DOHH2 (cell line): ENCODE data around the gene SDE2.
"Not testable (repeated sequence)": the region's sequence is repeated elsewhere in the genome, so short reads cannot be mapped to it uniquely, and the experiment has no call there.

Experiments used
- H3F3A ChIP-seq: fragments of 200-600 bp; sonication (generic), shearing (Covaris generic); 2 replicates; pipeline ENCODE4 v1.6.0; 2016; ENCODE audit warnings: antibody characterized with exemption, mild to moderate bottlenecking; ENCODE audit not compliant: control insufficient read depth, insufficient read depth
- H3K27ac ChIP-seq: fragments of 200-600 bp; sonication (generic); 2 replicates; pipeline ENCODE4 v1.5.1; 2014; ENCODE audit warnings: low read depth, mild to moderate bottlenecking, low read length, moderate library complexity
- H3K27me3 ChIP-seq: fragments of 200-600 bp; sonication (generic); 2 replicates; pipeline ENCODE4 v1.6.1; 2014; ENCODE audit warnings: mild to moderate bottlenecking, low read length, mixed read lengths; ENCODE audit not compliant: control insufficient read depth
- H3K36me3 ChIP-seq: fragments of 200-600 bp; sonication (generic); 2 replicates; pipeline ENCODE4 v1.6.1; 2014; ENCODE audit warnings: mild to moderate bottlenecking, low read length, moderate library complexity, mixed read lengths; ENCODE audit not compliant: control insufficient read depth
- H3K4me1 ChIP-seq: fragments of 200-600 bp; sonication (generic); 2 replicates; pipeline ENCODE4 v1.6.1; 2014; ENCODE audit warnings: mild to moderate bottlenecking, low read length, mixed read lengths; ENCODE audit not compliant: control insufficient read depth
- H3K4me2 ChIP-seq: fragments of 200-600 bp; sonication (generic); 2 replicates; pipeline ENCODE4 v1.6.0; 2014; ENCODE audit warnings: mild to moderate bottlenecking, low read length, moderate library complexity
- H3K4me3 ChIP-seq: fragments of 200-600 bp; sonication (generic); 2 replicates; pipeline ENCODE4 v1.5.1; 2014; ENCODE audit warnings: mild to moderate bottlenecking, low read length, mixed read lengths
- H3K79me2 ChIP-seq: fragments of 200-600 bp; sonication (generic); 2 replicates; pipeline ENCODE4 v1.6.1; 2014; ENCODE audit warnings: mild to moderate bottlenecking, low read length, mixed read lengths; ENCODE audit not compliant: control insufficient read depth
- H3K9me2 ChIP-seq: fragments of 200-600 bp; sonication (generic); replicated peaks from 2 replicates; pipeline ENCODE4 v1.6.1; 2014; ENCODE audit warnings: mild to moderate bottlenecking, low read length, mixed read lengths; ENCODE audit not compliant: control insufficient read depth
- H3K9me3 ChIP-seq: fragments of 200-600 bp; sonication (generic); 2 replicates; pipeline ENCODE4 v1.6.1; 2014; ENCODE audit warnings: antibody characterized with exemption, low read length, mixed read lengths; ENCODE audit not compliant: control insufficient read depth, insufficient read depth
- H4K20me1 ChIP-seq: fragments of 200-600 bp; sonication (generic); 2 replicates; pipeline ENCODE4 v1.6.0; 2014; ENCODE audit warnings: low read depth, mild to moderate bottlenecking, antibody characterized with exemption, low read length, moderate library complexity; ENCODE audit not compliant: control insufficient read depth, insufficient read depth
- CTCF ChIP-seq: fragments of 200-600 bp; sonication (generic); IDR thresholded peaks from one replicate; pipeline ENCODE4 v1.5.1; 2014; ENCODE audit warnings: antibody characterized with exemption, mild to moderate bottlenecking, low read depth, low read length; ENCODE audit not compliant: poor library complexity, severe bottlenecking
- EZH2phosphoT487 ChIP-seq: fragments of 200-600 bp; sonication (generic); IDR thresholded peaks from 2 replicates; pipeline ENCODE4 v1.6.1; 2017; ENCODE audit warnings: borderline replicate concordance, mild to moderate bottlenecking, antibody characterized with exemption, low read length, moderate library complexity, mixed read lengths

SDE2 gene

GRCh38 chr1:225941187-225941941 lies 57.8 kb downstream of the SDE2 start, which contains the start of gene LEFTY2:
TSS of gene LEFTY2 (minus strand) at chr1:225941220. CDS start at chr1:225941140, 80 bp downstream.
- Histone ChIP-seq H3K27ac (no peak within 1 kb of the TSS), H3K4me1 (peaks cover 34% of the 10 kb centered on the region), H3K9me2 (no peaks in the 10 kb centered on the region), H3K27me3 (peaks cover 2% of the 10 kb centered on the region; the same call in 1 of the 2 replicates), H3K4me3 (no peak within 1 kb of the TSS), H3K4me2 (no peak within 1 kb of the TSS), H3F3A (no peaks in the 10 kb centered on the region), H3K36me3 (peaks cover 8% of the 10 kb centered on the region; the same call in 1 of the 2 replicates), H4K20me1 (no peaks in the 10 kb centered on the region), H3K79me2 (no peaks in the 10 kb centered on the region), H3K9me3 (no peaks in the 10 kb centered on the region)
- TF ChIP-seq CTCF (no peak), EZH2phosphoT487 (no peak)

- Histone ChIP-seq H3K36me3 (peaks cover 8% of the 10 kb centered on the region; the same call in 1 of the 2 replicates), H3K9me3 (no peaks in the 10 kb centered on the region), H3K4me2 (no peak overlapping the region), H3K4me1 (peaks cover 36% of the 10 kb centered on the region), H4K20me1 (no peaks in the 10 kb centered on the region), H3K27ac (no peak overlapping the region), H3K9me2 (no peaks in the 10 kb centered on the region), H3F3A (no peaks in the 10 kb centered on the region), H3K27me3 (no peaks in the 10 kb centered on the region; the same call in 1 of the 2 replicates), H3K4me3 (no peak overlapping the region), H3K79me2 (no peaks in the 10 kb centered on the region)
- TF ChIP-seq CTCF: no peak
These were observed 58.6 kb downstream of the SDE2 start for GRCh38 chr1:225940385-225941151.

DNA sequence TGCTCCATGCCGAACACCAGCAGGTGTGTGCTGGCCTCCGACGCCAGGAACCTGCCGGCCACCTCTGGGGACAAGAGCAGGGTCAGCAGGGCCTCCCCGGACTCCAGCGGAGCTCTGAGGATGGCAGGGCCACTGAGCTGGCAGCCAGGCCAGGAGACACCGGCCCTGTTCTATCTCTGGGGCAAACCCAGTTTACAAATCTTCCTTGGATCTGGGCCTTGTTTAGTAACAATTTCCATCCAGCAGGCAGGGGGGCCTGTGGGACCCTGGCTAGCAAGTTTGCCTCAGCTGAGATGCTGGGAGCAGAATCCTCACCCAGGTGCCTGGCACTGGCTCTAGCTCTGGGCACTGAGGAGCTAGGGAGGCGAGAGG lies 59.2 kb downstream of the SDE2 start:
- not testable (repeated sequence) for H3K9me2 ChIP-seq, H3K4me2 ChIP-seq, H3K4me3 ChIP-seq, H3K36me3 ChIP-seq, H3K27me3 ChIP-seq, H4K20me1 ChIP-seq, H3K27ac ChIP-seq, H3K9me3 ChIP-seq, H3F3A ChIP-seq, H3K79me2 ChIP-seq
- peaks cover 34% of the 10 kb centered on the region for H3K4me1 ChIP-seq

GRCh38 chr1:225939097-225939938 lies 59.8 kb downstream of the SDE2 start:
- H3K4me2 ChIP-seq, H3K4me3 ChIP-seq: not testable (repeated sequence)

More at GRCh38 chr1:225939097-225939938, 59.8 kb downstream of the SDE2 start:
- not testable (repeated sequence) for H3K27ac ChIP-seq, H3K9me3 ChIP-seq, H3K27me3 ChIP-seq, H3F3A ChIP-seq, H4K20me1 ChIP-seq, H3K79me2 ChIP-seq, H3K36me3 ChIP-seq, H3K9me2 ChIP-seq
- H3K4me1 ChIP-seq: peaks cover 28% of the 10 kb centered on the region
